K562 (cell line): Measurements from ENCODE around the gene ERBB3. TPM values are rescaled to one million over a fixed set of nuclear protein-coding genes. Genes with fewer than 3 reads are reported as not detected.
A peak's percentile ranks its signal among the peaks of the same experiment; 100 is the strongest.

Experiments used
- CTCF ChIP-seq, 3 experiments: IDR thresholded peaks in 2 of 3; conservative IDR thresholded peaks in 1 of 3; 2 replicates each; pipeline ENCODE4 v1.5.1; 2011 to 2012; ENCODE audit warnings: low read length in 3 of 3, mild to moderate bottlenecking in 3 of 3, control low read depth in 2 of 3, improper control_type of control experiment in 1 of 3, inconsistent platforms in 1 of 3, low read depth in 1 of 3, mixed read lengths in 1 of 3, moderate library complexity in 1 of 3; ENCODE audit not compliant: insufficient read depth in 2 of 3
- ESRRB ChIP-seq: fragments of 250-450 bp; sonication (Bioruptor Pico); IDR thresholded peaks from 2 replicates; pipeline ENCODE4 v1.5.0; 2020; ENCODE audit warnings: mild to moderate bottlenecking, moderate library complexity, borderline replicate concordance
- FOXK1 ChIP-seq: sonication (generic); formaldehyde crosslinking; IDR thresholded peaks from 2 replicates; pipeline ENCODE4 v1.8.0; 2022; ENCODE audit warnings: missing genetic modification reagents, mild to moderate bottlenecking, borderline replicate concordance
- JUNB ChIP-seq: fragments of 450-650 bp; formaldehyde crosslinking; conservative IDR thresholded peaks from 2 replicates; pipeline ENCODE4 v1.4.0; 2020; ENCODE audit warnings: mild to moderate bottlenecking
- KLF1 ChIP-seq: fragments of 450-650 bp; IDR thresholded peaks from 2 replicates; pipeline ENCODE4 v1.6.1; 2016; ENCODE audit warnings: missing genetic modification characterization, missing compliant biosample characterization
- MGA ChIP-seq: fragments of 450-650 bp; IDR thresholded peaks from 2 replicates; pipeline ENCODE4 v1.6.1; 2016; ENCODE audit warnings: mild to moderate bottlenecking, moderate library complexity
- NFE2 ChIP-seq: IDR thresholded peaks from 2 replicates; pipeline ENCODE4 v1.6.1; 2014; ENCODE audit warnings: antibody characterized with exemption, low read depth
- RFX7 ChIP-seq: fragments of 250-450 bp; sonication (Bioruptor Pico); IDR thresholded peaks from 2 replicates; pipeline ENCODE4 v1.5.1; 2021; ENCODE audit warnings: mild to moderate bottlenecking
- ZBED1 ChIP-seq: IDR thresholded peaks from 2 replicates; pipeline ENCODE4 v1.6.1; 2014
- ZHX1 ChIP-seq: fragments of 150-350 bp; conservative IDR thresholded peaks from 2 replicates; pipeline ENCODE4 v1.6.1; 2014; ENCODE audit warnings: low read length
- ZNF140 ChIP-seq: fragments of 250-450 bp; sonication (Bioruptor Pico); IDR thresholded peaks from 2 replicates; pipeline ENCODE4 v1.8.0; 2021; ENCODE audit warnings: moderate library complexity, mild to moderate bottlenecking, inconsistent platforms
- ZNF696 ChIP-seq: fragments of 250-450 bp; sonication (Bioruptor Pico); conservative IDR thresholded peaks from 2 replicates; pipeline ENCODE4 v1.4.0; 2020; ENCODE audit warnings: mild to moderate bottlenecking, moderate library complexity
- polyA plus RNA-seq, 8 experiments: library from polyadenylated mRNA; depleted of rRNA in 4 of 8; stranded (reverse) in 5 of 8; unstranded in 3 of 8; fragments of >200 nt; fragmentation: Nextera tagmentation in 2 of 8; fragmentation: Illumina TruSeq in 1 of 8; extraction: Ambion mirVana in 2 of 8; extraction: Trizol in 1 of 8; gene quantifications; 2 replicates each; pipeline versions ENCODE4 v1.2.1 to v1.2.3, GENCODE V29; 2011 to 2014; ENCODE audit warnings: inconsistent platforms in 1 of 8, missing spikeins in 1 of 8
- total RNA-seq, 7 experiments: library from RNA; depleted of rRNA in 6 of 7; stranded (reverse); fragments of >200 nt in 6 of 7; fragmentation: Illumina TruSeq in 2 of 7; extraction: Trizol in 2 of 7; gene quantifications; 2 replicates each; pipeline versions ENCODE4 v1.2.1 to v1.2.3, GENCODE V29; 2011 to 2021; ENCODE audit warnings: low replicate concordance in 1 of 7

Gene ERBB3
- total and polyA plus RNA-seq, 9 of the 15 experiments (the other 6 are each of a cell fraction or from before 2014, with no cell fraction given), result 1.5 to 5.4 (median 3.8) TPM

- no peak for TF ChIP-seq ESRRB (CRISPR knock-in tag)
- peak; percentile 78 for TF ChIP-seq ZBED1
- no peak for TF ChIP-seq FOXK1 (CRISPR knock-in tag)
- no peak for TF ChIP-seq ZNF140 (CRISPR knock-in tag)
- TF ChIP-seq KLF1 (tag), result no peak
- TF ChIP-seq ZHX1, result no peak
- TF ChIP-seq CTCF (IDR thresholded peaks at IDR 0.05 in 2 of 3, conservative IDR thresholded peaks at IDR 0.05 in 1 of 3; ENCODE audit: insufficient read depth in 2 of 3, low read depth in 1 of 3, low read length in 3 of 3), result no peak; a peak in 1 of 6 replicates
- TF ChIP-seq RFX7, result no peak
- TF ChIP-seq NFE2, result no peak
- no peak for TF ChIP-seq JUNB (CRISPR knock-in tag)
- TF ChIP-seq MGA, result peak; percentile 98
- no peak for TF ChIP-seq ZNF696 (CRISPR knock-in tag)
These were observed 24.3 kb downstream of the ERBB3 start, which contains the start of gene PA2G4 (continued) for GRCh38 chr12:56104109-56104814.
